ENCODE results near the gene MUCL1. TPM values are rescaled to one million over a fixed set of nuclear protein-coding genes. Genes with fewer than 3 reads are reported as not detected.

Gene MUCL1
- total RNA-seq, 1 donor from 2014 or later: not detected

DNA sequence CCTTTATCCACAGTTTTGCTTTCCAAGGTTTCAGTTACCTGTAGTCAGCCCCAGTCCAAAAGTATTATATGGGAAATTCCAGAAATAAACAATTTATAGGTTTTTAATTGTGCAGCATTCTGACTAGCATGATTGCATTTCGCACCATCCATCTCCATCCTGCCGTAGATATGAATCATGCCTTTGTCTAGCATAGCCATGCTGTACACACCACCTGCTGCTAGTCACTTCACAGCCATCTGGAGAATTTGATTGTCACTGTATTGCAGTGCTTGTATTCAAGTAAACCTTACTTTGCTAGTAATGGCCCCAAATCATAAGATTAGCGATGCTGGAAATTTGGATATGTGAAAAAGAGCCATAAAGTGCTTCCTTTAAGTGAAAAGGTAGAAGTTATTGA lies 36.0 kb downstream of the MUCL1 start:
- H3K27me3 Mint-ChIP-seq (ENCODE audit: low read depth): peaks cover 16% of the 10 kb centered on the region
- no peaks in the 10 kb centered on the region for H3K36me3 Mint-ChIP-seq (ENCODE audit: low read depth)
- DNase-seq (ENCODE audit: low spot score): no peak
- no peak for TF ChIP-seq CTCF (IDR thresholded peaks at IDR 0.05)
- H3K9me3 Mint-ChIP-seq (ENCODE audit: low read depth): no peaks in the 10 kb centered on the region
- H3K27ac Mint-ChIP-seq (ENCODE audit: unreplicated experiment): no peak overlapping the region
- no peak overlapping the region for H3K4me3 Mint-ChIP-seq (ENCODE audit: unreplicated experiment)
- no peaks in the 10 kb centered on the region for H3K4me1 Mint-ChIP-seq (ENCODE audit: low read depth)

DNA sequence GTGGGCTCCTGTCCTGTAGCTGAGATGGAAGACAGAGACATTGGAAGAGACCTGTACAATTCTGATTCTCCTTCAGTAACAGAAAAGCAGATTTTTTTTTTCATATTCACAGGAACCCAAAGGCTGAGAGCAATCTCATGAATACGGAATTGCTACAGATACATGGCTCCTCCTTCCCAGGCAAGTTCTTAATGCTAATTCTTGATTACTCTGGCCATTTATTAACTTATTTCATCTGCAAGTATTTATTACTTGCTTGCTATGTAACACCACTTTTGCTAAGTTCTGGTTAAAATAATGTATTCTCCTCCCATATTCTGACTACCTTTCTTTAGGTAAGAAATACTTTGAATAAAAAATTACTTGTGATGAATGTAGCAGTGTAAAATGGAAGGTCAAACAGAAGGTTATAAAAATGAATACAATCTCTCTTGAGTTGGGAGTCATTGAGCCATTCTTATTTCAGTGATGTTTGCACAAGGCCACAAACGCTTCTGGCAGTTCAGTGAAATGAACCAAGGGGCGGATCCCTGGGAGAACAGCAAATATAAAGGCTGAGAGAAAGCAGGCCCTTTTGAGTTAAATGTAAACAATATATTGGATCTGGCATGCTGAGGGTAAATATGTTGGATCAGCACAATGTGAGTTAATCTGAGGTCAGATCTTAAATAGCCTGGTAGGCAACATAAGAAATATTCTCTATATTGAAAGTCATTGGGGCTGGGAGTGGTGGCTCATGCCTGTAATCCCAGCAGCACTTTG lies 37.6 kb downstream of the MUCL1 start:
- H3K4me1 Mint-ChIP-seq (ENCODE audit: low read depth): no peaks in the 10 kb centered on the region
- TF ChIP-seq CTCF (IDR thresholded peaks at IDR 0.05): no peak
- H3K27me3 Mint-ChIP-seq (ENCODE audit: low read depth): peaks cover 18% of the 10 kb centered on the region

More for the DNA sequence above, 37.6 kb downstream of the MUCL1 start:
- DNase-seq (ENCODE audit: low spot score): no peak
- Mint-ChIP-seq H3K27ac (ENCODE audit: unreplicated experiment) (no peak overlapping the region), H3K4me3 (ENCODE audit: unreplicated experiment) (no peak overlapping the region), H3K36me3 (ENCODE audit: low read depth) (no peaks in the 10 kb centered on the region), H3K9me3 (ENCODE audit: low read depth) (no peaks in the 10 kb centered on the region)

Other genes with a start within 250 kb of the MUCL1 start
- not detected in 3 replicates for gene LACRT, start 219.6 kb upstream of the MUCL1 start, total RNA-seq
- not detected in 3 replicates for gene DCD, start 206.2 kb upstream of the MUCL1 start, total RNA-seq
- gene TESPA1, start 130.2 kb downstream of the MUCL1 start, total RNA-seq: not detected in 3 replicates
- not detected in 3 replicates for gene NEUROD4, start 165.5 kb downstream of the MUCL1 start, total RNA-seq

Measured in chondrocyte (in vitro differentiated cells).